RWPE2 (cell line): ENCODE measurements around the gene JPT2.

Source experiments
- ATAC-seq: fragments of 200-7000 bp; cut with Tn5 transposase; 3 replicates; pipeline ENCODE4 v1.9.1; 2021; ENCODE audit warnings: low read depth
- DNase-seq: peaks from one replicate; pipeline ENCODE4 v3.0.0-alpha.2; 2020; ENCODE audit warnings: low spot score
- H3K27ac ChIP-seq: fragments of 450-650 bp; 2 replicates; pipeline ENCODE4 v1.5.1; 2017; ENCODE audit warnings: mild to moderate bottlenecking; ENCODE audit not compliant: poor library complexity, severe bottlenecking
- H3K27me3 ChIP-seq: fragments of 250-450 bp; sonication (Bioruptor Pico); 2 replicates; pipeline ENCODE4 v1.5.1; 2021; ENCODE audit warnings: mild to moderate bottlenecking, moderate library complexity; ENCODE audit not compliant: insufficient read depth, poor library complexity, severe bottlenecking
- H3K36me3 ChIP-seq: fragments of 250-450 bp; sonication (Bioruptor Pico); 2 replicates; pipeline ENCODE4 v1.5.1; 2020; ENCODE audit warnings: low read depth, mild to moderate bottlenecking, moderate library complexity
- H3K4me1 ChIP-seq: fragments of 250-450 bp; sonication (Bioruptor Pico); 2 replicates; pipeline ENCODE4 v1.5.1; 2021; ENCODE audit warnings: mild to moderate bottlenecking, moderate library complexity; ENCODE audit not compliant: insufficient read depth, poor library complexity, severe bottlenecking
- H3K4me3 ChIP-seq: fragments of 250-450 bp; sonication (Bioruptor Pico); 2 replicates; pipeline ENCODE4 v1.5.1; 2021; ENCODE audit warnings: mild to moderate bottlenecking, moderate library complexity; ENCODE audit not compliant: severe bottlenecking
- H3K9me3 ChIP-seq: fragments of 250-450 bp; sonication (Bioruptor Pico); 2 replicates; pipeline ENCODE4 v1.5.1; 2021; ENCODE audit warnings: mild to moderate bottlenecking, moderate library complexity; ENCODE audit not compliant: severe bottlenecking
- TF ChIP-seq, protein P1 (sequence below): fragments of 450-650 bp; IDR thresholded peaks from one replicate; pipeline ENCODE4 v1.5.1; 2017; ENCODE audit warnings: mild to moderate bottlenecking, moderate library complexity; ENCODE audit not compliant: poor library complexity, severe bottlenecking

JPT2 gene

DNA sequence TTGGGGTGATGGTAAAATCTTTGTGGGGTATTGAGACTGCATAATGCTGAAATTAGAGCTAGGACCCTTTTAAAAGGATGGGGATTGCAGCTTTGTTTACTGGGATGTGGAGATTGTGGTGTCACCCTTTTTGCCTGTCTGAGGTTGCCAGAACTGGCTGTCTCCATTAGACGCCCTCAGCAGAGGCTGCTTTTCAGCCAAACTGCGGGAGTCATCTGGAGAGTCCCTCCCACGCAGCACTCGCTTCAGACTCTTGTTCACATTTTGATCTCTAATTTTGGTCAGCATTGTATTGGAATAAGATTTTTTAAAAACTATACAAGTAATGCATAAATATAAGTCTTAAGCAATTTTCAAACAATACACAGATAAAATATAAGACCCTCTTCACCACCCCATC is 27.9 kb upstream of the JPT2 start:
- peaks cover 48% of the 10 kb centered on the region for H3K36me3 ChIP-seq
- TF ChIP-seq, protein P1, sequence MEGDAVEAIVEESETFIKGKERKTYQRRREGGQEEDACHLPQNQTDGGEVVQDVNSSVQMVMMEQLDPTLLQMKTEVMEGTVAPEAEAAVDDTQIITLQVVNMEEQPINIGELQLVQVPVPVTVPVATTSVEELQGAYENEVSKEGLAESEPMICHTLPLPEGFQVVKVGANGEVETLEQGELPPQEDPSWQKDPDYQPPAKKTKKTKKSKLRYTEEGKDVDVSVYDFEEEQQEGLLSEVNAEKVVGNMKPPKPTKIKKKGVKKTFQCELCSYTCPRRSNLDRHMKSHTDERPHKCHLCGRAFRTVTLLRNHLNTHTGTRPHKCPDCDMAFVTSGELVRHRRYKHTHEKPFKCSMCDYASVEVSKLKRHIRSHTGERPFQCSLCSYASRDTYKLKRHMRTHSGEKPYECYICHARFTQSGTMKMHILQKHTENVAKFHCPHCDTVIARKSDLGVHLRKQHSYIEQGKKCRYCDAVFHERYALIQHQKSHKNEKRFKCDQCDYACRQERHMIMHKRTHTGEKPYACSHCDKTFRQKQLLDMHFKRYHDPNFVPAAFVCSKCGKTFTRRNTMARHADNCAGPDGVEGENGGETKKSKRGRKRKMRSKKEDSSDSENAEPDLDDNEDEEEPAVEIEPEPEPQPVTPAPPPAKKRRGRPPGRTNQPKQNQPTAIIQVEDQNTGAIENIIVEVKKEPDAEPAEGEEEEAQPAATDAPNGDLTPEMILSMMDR, result no peak
- H3K9me3 ChIP-seq, result no peaks in the 10 kb centered on the region
- DNase-seq (no peak), ATAC-seq (no peak)
- H3K27ac ChIP-seq, result no peak overlapping the region
- peaks cover 9% of the 10 kb centered on the region for H3K4me1 ChIP-seq
- H3K27me3 ChIP-seq, result no peaks in the 10 kb centered on the region
- H3K4me3 ChIP-seq, result no peak overlapping the region

DNA sequence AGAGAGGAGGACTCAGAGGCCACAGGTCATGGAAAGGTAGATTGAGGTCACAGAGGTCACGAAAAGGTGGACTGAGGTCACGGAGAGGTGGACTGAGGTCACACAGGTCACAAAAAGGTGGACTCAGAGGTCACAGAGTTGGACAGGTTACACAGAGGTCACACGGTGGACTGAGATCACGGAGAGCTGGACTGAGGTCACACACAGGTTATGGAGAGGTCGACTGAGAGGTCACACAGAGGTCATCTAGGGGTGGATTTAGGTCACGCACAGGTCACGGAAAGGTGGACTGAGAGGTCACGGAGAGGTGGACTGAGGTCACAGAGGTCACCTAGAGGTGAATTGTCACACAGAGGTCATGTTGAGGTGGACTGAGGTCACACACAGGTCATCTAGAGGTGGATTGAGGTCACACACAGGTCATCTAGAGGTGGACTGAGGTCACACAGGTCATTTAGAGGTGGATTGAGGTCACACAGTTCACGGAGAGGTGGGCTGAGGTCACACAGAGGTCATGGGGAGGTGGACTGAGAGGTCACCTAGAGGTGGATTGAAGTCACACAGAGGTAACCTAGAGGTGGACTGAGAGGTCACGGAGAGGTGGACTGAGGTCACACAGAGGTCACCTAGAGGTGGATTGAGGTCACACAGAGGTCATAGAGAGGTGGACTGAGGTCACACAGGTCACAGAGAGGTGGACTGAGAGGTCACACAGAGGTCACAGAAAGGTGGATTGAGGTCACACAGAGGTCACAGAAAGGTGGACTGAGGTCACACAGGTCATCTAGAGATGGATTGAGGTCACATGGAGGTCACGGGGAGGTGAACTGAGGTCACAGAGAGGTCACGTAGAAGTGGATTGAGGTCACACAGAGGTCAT is 26.7 kb upstream of the JPT2 start:
- Histone ChIP-seq H3K27ac (no peak overlapping the region), H3K36me3 (peaks cover 52% of the 10 kb centered on the region), H3K9me3 (no peaks in the 10 kb centered on the region), H3K4me3 (no peak overlapping the region), H3K27me3 (no peaks in the 10 kb centered on the region), H3K4me1 (no peaks in the 10 kb centered on the region)
- ATAC-seq (no peak), DNase-seq (no peak)
- TF ChIP-seq, protein P1, result no peak

DNA sequence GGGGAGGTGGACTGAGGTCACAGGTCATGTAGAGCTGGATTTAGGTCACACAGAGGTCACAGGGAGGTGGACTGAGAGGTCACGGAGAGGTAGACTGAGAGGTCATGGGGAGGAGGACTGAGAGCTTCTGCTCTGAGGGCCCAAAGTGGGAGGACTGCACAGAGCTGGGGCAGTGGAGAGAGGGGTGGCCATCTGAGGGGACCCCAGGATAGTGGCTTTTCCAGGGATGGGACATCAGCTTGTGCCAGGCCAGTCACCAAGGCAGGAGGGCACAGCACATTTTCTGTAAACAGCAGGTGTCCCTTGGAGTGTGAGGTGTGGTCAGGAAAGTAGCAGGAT is 26.1 kb upstream of the JPT2 start:
- no peak for DNase-seq
- Histone ChIP-seq H3K36me3 (peaks cover 52% of the 10 kb centered on the region), H3K27me3 (no peaks in the 10 kb centered on the region), H3K27ac (no peak overlapping the region), H3K4me3 (no peak overlapping the region), H3K4me1 (no peaks in the 10 kb centered on the region), H3K9me3 (no peaks in the 10 kb centered on the region)
- ATAC-seq, result 0 out of 3 replicates have a peak, but pooled peaks have one; percentile 16
- TF ChIP-seq, protein P1, result no peak

DNA sequence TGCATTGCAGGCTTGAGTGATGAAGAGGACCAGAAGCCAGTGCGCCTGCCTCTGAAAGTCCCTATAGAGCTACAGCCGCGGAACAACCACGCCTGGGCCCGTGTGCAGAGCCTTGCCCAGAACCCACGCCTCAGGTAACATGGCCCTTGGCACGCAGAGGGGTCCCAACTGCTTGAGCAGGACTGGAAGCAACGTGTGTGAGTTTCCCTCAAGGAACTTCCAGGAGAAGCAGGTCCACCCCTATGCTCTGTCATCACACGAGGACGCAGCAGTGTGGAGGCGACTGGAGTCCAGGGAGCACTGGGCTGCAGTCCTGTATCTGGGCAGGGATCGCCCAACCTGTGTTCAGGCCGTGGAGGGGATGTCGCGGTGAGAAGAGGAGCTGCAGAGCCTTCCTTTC is 25.1 kb upstream of the JPT2 start:
- peaks cover 52% of the 10 kb centered on the region for H3K36me3 ChIP-seq
- no peak for DNase-seq
- no peak overlapping the region for H3K27ac ChIP-seq

More for the DNA sequence above, 25.1 kb upstream of the JPT2 start:
- Histone ChIP-seq H3K27me3 (no peaks in the 10 kb centered on the region), H3K4me3 (no peak overlapping the region), H3K9me3 (no peaks in the 10 kb centered on the region), H3K4me1 (no peaks in the 10 kb centered on the region)
- ATAC-seq, result no peak; the same call in 2 of the 3 replicates
- TF ChIP-seq, protein P1, result no peak
